Right renal cortex interstitium (tissue), 3 donors: ENCODE measurements around the gene RIC3. TPM values are rescaled to one million over a fixed set of nuclear protein-coding genes. Genes with fewer than 3 reads are reported as not detected.

ENCODE experiments used
- DNase-seq, 3 donors: peaks; one replicate each; pipeline ENCODE4 v3.0.0-alpha.2; 2013; ENCODE audit warnings: low read depth in 3 of 3, low spot score in 2 of 3
- polyA plus RNA-seq, 3 donors: library from polyadenylated mRNA; unstranded; fragments of 120-200 nt; gene quantifications; one replicate each; pipeline ENCODE4 v1.2.1, GENCODE V29; 2013; ENCODE audit not compliant: insufficient read length in 3 of 3

RIC3 gene
- polyA plus RNA-seq, 3 donors, result 8.9 to 22.0 (median 10.5) TPM

DNA sequence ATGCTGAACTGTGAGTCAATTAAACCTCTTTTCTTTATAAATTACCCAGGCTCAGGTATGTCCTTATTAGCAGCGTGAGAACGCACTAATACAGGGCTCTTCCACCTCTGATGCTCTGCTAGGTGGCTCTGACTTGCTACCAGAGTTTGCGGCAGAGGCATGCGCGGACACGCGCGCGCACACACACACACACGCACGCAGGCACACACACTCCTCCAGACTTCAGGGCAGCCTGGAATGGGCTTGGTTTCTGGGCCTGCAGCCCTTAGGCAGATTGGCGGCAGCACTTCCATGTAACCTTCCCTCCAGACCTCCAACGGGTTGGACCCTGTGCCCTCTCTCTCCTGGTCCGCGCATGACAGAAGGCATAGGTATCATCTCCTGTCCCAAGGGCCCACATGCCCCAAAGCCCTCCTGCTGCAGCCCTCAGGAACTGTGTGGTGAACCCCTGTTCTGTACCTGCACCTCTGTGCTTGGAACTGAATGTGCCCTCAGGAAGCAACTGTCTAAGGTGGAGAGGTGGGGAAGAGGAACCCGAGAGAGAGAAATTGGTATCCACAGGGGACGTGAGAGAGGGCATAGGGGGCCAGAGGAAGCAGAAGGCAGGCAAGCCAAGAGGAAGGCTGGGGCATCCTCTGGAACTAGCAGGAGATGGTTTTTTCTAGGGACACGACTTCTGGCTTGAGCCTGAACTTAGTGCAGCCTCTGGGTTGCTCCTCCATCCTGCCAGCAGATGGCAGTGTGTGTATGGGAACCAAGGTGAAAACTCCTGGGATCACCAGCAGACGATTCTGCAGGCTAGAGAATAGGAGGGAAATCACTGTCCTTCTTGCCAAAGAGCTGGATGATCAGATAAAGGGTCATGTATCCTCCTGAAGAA, 23.4 kb upstream of the RIC3 start:
- DNase-seq, result peak; percentile 31 to 43 (median 41)

DNA sequence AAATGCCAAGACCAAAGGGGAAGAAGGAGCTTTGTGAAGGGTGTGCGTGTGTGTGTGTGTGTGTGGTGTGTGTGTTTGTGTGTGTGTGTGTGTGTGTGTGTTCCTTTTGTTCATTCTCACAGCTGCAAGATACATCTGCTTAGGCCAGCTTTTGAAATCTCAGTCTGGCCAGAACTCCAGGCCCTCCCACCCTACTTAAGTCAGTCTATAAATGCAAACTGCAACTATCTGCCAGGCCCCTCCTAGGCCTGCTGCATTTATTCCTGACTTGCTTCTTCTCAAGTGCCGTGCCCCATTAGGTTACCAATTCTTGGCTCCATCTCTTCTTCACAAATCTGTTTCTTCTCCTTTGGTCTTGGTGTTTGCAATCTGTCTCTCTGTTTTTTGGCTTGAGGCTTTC, 21.6 kb upstream of the RIC3 start:
- DNase-seq, result no peak

DNA sequence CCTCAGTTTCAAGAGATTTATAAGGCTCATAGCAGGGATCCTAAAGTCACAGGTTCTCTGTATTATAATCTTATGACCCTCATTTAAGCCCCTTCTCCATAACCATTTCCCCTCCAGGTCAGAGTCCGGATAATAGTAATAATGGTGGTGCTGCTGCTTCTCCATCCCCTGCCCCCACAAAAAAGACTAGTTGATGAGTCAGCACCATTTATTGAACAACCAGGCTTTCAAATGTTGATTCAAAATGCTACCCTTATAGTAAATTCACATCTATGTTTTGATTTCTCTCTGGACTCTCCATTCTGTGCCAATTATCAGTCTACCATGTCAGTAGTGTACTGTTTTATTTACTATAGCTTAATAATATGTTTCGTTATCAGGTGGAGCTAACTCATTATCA, 17.6 kb upstream of the RIC3 start:
- no peak for DNase-seq

DNA sequence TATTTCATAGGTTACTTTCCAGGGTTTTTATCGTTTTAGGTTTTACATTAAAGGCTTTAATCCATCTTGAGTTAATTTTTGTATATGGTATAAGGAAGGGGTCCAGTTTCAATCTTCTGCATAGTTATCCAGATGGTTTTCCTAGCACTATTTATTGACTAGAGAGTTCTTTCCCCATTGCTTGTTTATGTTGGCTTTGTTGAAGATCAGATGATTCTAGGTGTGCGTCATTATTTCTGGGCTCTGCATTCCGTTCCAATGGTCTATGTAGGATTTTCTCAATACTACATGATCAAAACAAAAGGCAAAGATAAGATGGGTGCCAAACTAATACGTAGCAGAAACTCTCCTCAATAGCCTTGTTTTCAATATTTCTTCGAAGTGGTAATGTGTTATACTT, 14.3 kb upstream of the RIC3 start:
- DNase-seq, result no peak

DNA sequence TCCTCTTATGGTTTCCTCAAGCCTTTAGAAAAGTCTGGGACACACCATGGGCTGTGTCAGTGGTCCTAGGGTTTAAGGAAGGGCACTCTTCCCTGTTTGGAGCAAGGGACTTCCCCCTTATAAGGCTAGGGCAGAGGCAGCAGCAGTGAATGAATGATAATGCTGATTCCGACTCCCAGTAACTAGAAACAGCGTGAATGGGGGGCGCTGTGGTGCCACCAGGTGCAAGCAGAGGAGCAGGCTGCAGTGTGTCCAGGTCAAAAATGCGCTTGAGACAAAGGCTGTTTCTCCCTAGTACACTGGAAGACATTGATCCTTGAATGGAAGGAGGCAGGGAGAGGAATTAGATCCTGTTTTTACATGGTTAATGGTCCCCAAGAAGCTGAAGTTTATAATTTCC, 11.6 kb upstream of the RIC3 start:
- DNase-seq, result no peak

DNA sequence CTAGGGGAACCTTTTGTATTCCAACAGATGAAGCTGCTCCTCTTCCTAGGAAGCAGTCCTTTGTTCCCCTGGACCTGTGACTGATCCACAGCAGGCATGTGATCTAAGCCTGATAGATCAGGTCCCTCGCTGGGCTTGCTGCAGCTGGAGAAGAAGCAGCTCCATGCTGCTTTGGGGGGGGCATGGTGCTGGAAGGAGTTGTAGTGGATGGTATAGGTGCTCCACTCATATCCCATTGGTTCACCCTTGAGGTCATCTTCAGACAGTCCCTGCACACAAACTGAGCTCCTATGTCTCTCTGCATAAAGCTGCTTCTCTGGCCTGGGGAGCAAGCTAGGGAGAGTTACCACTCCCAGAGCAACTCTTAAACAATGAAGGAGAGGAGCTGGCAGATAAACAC, 9.5 kb upstream of the RIC3 start:
- DNase-seq, result no peak

DNA sequence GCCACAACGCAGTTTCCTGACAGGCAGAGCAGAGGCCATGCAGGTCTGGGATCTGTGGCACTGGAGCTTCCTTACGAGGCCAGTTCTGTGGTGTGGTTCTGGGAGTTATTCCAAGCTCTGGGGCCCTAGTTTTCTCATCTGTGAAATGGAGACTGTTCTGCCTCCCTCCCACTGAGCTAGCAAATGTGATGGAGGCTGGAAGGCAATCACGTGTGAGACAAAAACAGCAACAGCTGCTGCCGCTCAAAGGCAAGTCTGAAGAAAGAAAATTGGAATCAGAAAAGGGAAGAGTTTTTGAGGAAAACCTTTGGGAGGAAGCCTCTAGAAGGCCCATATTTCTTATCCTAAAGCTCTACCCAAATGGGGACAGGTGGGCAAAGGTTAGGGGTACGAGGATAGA, 8.3 kb upstream of the RIC3 start:
- no peak for DNase-seq

DNA sequence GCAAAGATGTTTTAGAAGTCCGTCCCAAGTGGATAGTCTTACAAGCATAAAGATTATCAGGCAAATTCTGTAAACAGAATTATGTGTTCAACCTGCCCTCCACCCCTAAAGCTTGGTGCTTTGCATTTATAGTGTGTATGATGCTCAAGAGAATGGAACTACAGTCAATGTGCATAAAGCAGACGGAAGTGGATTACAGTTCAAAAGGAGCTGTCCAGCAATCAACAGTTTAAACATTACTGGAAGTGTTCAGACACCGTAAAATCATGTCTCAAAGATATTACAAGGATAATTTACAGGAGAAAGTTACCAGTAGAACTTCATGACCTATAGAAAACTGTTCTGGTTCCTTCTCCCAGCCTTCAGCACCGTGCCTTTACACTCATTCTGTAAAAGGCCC, 1.0 kb downstream of the RIC3 start:
- DNase-seq, result peak in 1 of 3 donors; percentile 12

DNA sequence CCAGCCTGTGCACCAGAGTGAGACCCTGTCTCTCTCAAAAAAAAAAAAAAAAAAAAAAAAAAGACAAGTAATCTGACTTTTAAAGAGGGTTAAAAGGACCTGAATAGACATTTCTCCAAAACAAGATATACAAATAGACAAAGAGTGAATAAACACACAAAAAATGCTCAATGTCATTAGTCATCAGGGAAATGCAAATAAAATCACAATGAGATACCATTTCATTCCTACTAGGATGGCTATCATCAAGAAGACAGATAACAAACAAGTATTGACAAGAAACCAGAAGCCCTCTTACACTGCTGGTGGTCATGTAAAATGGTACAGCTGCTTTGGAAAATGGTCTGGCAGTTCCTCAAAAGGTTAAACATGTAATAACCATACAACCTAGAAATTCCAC, 4.1 kb downstream of the RIC3 start:
- DNase-seq, result no peak

DNA sequence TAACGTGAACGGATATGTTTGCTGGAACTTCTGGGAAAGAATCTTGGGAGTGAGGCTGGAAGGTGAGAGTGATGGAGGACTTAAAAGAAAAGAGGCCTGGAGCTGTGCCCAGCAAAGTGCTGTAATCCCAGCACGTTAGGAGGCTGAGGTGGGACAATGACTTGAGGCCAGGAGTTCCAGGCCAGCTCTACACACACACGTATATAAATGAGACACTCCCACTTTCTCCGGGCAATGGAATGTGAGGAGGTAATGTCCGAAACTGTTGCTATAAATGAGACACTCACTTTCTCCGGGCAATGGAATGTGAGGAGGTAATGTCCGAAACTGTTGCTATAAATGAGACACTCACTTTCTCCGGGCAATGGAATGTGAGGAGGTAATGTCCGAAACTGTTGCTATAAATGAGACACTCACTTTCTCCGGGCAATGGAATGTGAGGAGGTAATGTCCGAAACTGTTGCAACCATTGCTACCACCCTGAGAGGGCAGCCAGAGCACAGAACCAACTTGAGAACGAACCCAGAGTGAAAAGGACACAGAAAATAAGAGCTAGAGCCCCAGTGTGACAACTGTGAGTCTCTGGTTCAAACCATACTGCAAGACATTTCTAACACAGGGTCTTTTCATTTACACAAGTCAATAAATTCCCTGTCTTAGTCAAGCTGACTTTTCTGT, 7.1 kb downstream of the RIC3 start:
- DNase-seq, result peak in 1 of 3 donors; percentile 49

DNA sequence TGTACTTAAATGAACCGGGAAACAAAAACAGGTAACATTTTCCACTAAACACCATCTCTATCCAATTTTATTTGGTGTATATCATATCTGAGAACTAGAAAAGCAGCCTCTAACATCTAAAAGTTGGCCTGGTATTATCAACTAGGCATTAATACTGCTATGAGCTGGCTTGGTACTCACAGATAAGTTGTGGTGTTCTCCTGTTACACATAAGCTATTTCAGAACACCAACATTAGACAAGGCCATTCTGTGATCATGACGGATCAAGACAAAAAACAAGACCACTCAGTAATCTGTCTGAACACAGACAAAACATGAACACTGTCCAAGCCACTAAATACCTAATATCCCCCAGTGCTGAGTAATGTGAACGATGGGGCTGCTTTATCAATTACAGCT, 11.9 kb downstream of the RIC3 start:
- DNase-seq, result no peak

DNA sequence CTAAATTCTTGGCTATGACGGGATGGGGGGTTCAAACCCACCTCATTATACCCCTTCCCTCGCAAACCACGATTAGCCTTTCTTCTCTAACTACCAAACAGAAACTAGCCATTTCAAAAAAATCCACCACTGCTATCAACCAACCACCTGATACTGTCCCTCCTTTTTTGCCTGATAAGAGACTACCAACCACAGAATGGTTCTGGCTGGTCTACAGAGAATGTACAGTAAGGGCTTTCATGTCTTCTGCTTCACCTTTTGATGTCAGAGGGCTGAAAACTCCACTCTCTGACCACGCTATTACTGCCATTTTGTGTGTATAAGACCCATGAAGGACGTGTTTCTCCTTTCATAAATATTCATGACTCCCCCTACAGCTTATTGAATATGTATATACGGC, 19.1 kb downstream of the RIC3 start:
- DNase-seq, result no peak

DNA sequence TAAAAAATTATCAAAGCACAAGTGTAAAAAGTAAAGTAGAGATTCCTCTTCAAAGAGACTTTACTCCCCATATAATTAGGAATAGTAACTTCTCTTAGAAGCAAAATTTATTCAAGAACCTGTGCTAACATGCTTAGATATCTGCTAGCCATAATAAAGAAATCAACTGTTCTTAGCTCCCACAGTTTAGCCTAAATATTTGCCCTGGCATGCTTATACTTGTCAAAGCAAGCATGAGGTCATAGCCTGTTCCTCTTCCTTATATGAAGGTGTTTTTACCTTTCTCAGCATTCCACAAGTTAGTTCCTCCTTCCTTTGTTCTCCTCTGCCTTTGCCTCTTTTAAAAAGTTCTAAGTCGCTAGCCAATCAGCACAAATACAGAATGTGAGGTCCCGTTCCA, 30.3 kb downstream of the RIC3 start:
- DNase-seq, result no peak

DNA sequence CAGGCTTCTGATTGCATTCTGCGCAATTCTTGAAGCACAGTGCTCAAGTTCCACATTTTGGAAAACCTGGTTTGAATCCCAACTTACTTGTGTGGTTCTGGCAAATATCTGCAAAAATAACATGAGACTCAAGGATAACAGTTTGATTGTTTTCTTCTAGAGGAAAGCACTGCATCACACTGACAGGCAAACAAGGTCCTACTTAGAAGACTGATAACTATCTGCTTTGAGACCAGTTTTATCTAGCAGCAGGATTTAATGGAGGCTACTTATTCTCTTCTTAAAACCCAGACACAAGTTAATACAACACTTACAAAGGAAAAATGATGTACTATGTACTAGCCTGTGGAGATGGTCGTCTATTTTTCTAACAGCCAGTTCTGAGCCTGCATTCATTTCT, 41.4 kb downstream of the RIC3 start:
- DNase-seq, result no peak

DNA sequence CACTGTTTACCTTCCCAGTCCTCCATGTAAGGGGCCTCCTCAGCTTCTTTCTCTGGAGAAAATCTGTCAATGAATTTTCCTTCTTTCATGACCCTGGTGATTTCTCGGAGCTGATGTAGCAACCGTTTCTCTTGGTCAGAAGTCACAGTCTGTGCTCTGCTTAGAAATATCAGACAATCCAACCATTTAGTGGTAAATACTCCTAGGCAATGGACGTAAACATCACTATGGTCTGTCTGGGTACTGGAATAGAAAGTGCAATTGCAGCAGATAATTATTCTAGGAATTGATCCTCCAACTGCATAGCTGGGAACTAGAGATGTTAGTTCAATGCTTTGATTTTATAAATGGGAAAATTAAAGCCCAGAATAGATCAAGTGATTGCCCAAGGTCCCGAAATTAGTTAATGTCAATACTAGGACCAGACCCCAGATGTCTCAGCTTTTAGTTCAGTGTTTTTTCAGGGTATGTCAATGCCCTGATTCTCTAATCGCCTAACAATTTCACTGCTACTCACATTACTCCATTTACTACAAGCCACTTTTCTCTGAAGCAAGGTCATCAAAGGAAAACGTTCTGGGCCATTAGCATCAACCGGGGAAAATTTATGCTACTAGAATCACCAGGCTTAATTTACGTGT, 42.1 kb downstream of the RIC3 start:
- peak in 1 of 3 donors; percentile 24 for DNase-seq

DNA sequence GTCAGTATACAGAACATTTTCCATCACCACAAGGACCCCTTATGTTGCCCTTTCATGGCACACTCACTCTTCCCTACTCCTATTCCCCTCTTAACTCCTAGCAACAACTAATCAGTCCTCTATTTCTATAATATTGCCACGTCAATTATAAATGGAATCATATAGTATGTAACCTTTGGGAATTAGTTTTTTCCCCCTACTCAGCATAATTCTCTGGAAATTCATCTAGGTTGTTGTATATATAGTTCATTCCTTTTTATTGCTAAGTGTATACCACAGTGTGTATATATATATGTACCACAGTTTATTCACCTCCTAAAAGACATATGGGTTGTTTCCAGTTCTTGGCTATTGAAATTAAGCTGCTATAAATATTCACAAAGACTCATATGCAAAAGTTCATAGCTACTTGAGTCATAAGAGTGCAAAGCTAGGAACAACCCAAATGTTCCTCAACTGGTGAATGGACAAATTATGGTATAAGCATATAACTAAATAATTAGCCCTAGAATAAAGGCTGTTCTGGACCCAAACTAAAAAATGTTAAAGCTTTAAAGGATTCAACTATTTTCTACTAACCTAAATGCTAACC, 46.6 kb downstream of the RIC3 start:
- no peak for DNase-seq

DNA sequence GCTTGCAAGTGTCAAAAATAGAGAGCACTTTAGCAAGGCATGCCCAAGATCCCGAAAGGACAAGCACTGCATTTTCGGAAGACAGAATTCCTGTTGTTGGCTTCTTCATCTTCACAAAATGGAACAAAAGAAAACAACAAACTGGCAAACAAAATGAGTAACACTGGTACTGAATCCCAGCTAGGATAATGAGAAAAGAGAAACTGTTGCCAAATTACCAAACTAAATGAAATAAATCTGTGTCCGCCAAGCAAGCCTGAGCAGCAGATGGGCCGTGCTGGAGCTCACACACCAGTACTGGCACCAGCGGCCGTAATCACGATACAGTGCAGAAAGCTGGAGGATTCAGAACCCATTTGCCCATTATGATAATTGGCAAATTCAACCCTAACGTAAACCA, 57.2 kb downstream of the RIC3 start:
- no peak for DNase-seq

DNA sequence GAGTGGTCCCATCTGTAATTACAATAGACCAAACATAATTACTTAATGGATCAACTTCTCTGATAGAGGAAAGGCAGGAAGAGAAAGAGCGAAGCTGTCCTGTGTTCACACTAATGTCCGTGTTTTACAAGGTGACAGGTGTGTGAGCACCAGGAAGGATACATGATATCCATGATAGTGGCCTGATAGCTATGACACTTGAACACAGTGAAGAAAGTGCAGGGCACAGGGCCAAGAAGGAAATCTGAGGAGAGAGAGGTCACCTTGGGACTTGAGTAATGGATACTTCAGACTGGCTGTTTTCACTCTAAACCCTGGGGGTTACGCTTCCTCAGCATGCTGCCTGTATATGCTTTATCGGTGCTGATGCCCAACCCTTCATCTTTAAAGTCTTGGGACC, 58.4 kb downstream of the RIC3 start:
- DNase-seq, result no peak

DNA sequence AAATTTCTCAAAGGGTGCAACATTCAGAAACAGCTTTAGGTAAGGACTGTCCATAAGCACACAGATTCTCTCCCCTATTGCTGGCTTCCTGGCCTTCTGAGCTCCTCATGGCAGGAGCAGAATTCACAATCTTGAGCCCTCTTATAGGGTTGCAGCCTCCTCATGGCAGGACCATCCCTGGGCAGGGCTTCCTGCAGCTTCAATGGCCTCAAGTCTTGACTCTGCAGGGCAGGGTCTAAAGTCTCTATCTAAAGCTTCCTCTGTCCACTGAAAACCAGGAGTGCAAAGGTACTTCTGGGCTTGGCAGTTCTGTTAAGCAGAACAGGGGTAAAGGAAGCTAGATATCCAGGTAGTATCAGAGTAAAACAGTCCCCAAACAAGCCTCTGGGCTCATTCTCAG, 59.1 kb downstream of the RIC3 start:
- DNase-seq, result no peak

DNA sequence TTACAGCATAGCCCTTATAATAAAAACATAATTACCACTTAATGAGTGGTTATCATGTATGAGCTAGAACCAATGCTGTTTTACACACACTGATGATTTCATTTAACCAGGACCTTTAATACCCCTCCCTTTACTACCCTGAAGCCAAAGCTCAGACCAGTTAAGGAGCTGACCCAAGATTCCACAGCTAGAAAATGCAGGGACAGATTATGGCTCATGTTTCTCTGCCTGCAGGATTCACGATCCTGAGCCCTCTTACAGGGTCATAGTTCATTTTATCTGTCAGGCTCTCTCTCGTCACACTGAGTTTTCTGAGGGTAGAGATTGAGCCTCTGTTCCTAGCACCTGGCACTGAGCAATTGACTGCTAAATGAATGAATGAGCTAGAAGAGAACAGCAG, 60.4 kb downstream of the RIC3 start:
- no peak for DNase-seq

DNA sequence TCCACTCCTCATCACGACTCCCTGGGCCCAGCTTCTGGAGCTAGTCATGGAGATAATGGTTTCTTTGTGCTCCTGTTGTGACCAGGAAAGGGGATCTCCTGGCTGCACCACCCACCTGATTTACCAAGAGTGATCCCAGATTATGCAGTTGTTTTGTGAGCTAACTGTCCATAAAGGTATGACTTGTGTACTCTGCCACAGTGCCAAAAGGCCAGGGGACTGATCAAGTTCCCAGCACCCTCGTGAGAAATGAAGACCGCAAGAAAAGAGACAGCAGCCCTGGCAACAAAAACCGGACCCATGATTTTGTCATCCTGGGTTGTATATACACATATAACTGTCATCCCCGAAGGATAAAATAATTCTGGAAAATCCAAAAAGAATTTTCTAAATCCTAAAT, 61.2 kb downstream of the RIC3 start:
- DNase-seq, result no peak
